HG02884 (cell line): ENCODE measurements around the gene TRIM29.

Experiments used
- ATAC-seq: cut with Tn5 transposase; IDR thresholded peaks from one replicate; pipeline ENCODE4 v1.9.1; 2021; ENCODE audit warnings: mild to moderate bottlenecking, moderate library complexity; ENCODE audit not compliant: unreplicated experiment

TRIM29 gene

GRCh38 chr11:120124355-120124754 is 13.6 kb downstream of the TRIM29 start:
- no peak for ATAC-seq

GRCh38 chr11:120123946-120124345 is 14.0 kb downstream of the TRIM29 start:
- ATAC-seq, result no peak

- ATAC-seq, result no peak
Observed at GRCh38 chr11:120122924-120123683, 14.8 kb downstream of the TRIM29 start.

- ATAC-seq, result no peak
Observed at GRCh38 chr11:120121914-120122473, 15.9 kb downstream of the TRIM29 start.

GRCh38 chr11:120121336-120121735 is 16.6 kb downstream of the TRIM29 start:
- no peak for ATAC-seq

GRCh38 chr11:120120805-120121335 is 17.0 kb downstream of the TRIM29 start:
- ATAC-seq, result no peak

GRCh38 chr11:120119121-120119520 is 18.8 kb downstream of the TRIM29 start:
- ATAC-seq, result no peak

- ATAC-seq, result no peak
Observed at GRCh38 chr11:120117991-120118390, 19.9 kb downstream of the TRIM29 start.

GRCh38 chr11:120116966-120117365 is 20.9 kb downstream of the TRIM29 start:
- no peak for ATAC-seq

GRCh38 chr11:120115272-120116000 is 22.5 kb downstream of the TRIM29 start:
- ATAC-seq, result no peak

- ATAC-seq, result no peak
Observed at GRCh38 chr11:120112174-120112796, 25.6 kb downstream of the TRIM29 start.

- no peak for ATAC-seq
Observed at GRCh38 chr11:120109531-120109930, 28.4 kb downstream of the TRIM29 start.

GRCh38 chr11:120108785-120109168 is 29.1 kb downstream of the TRIM29 start:
- no peak for ATAC-seq

- ATAC-seq, result peak; percentile 50
Observed at GRCh38 chr11:120108154-120108784, 29.6 kb downstream of the TRIM29 start.

- ATAC-seq, result no peak
Observed at GRCh38 chr11:120107692-120108091, 30.2 kb downstream of the TRIM29 start.

- no peak for ATAC-seq
Observed at GRCh38 chr11:120106354-120107150, 31.4 kb downstream of the TRIM29 start.

GRCh38 chr11:120105576-120105975 is 32.3 kb downstream of the TRIM29 start:
- ATAC-seq, result no peak

- no peak for ATAC-seq
Observed at GRCh38 chr11:120104041-120104565, 33.8 kb downstream of the TRIM29 start.

- no peak for ATAC-seq
Observed at GRCh38 chr11:120102864-120103122, 35.1 kb downstream of the TRIM29 start.
